Retina (tissue), 1 donor: ENCODE results near the gene AVP.
"Not testable (repeated sequence)": the region's sequence is repeated elsewhere in the genome, so short reads cannot be mapped to it uniquely, and the experiment has no call there.

Source experiments
- DNase-seq: peaks from one replicate; pipeline ENCODE4 v3.0.0-alpha.2; 2016

The AVP gene

GRCh38 chr20:3082955-3083952 is 1.3 kb downstream of the AVP start:
- DNase-seq = no peak

- DNase-seq = peak; percentile 41
Measured at GRCh38 chr20:3082306-3082951, 2.1 kb downstream of the AVP start.

- no peak for DNase-seq
Measured at GRCh38 chr20:3081641-3082040, 2.9 kb downstream of the AVP start.

- DNase-seq = no peak
Measured at GRCh38 chr20:3080939-3081388, 3.6 kb downstream of the AVP start.

- no peak for DNase-seq
Measured at GRCh38 chr20:3077618-3078134, 6.8 kb downstream of the AVP start.

GRCh38 chr20:3075315-3075714 is 9.2 kb downstream of the AVP start:
- DNase-seq = not testable (repeated sequence)

GRCh38 chr20:3074812-3075211 is 9.7 kb downstream of the AVP start:
- no peak for DNase-seq

- DNase-seq = not testable (repeated sequence)
Measured at GRCh38 chr20:3073251-3073643, 11.3 kb downstream of the AVP start.

- DNase-seq = peak; percentile 39
Measured at GRCh38 chr20:3072530-3073250, 11.8 kb downstream of the AVP start.

- DNase-seq = peak; percentile 57
Measured at GRCh38 chr20:3071610-3072529, 12.7 kb downstream of the AVP start, which contains the start of gene OXT. Gene OXT (plus strand): TSS chr20:3071620. CDS start chr20:3071656, 36 bp downstream.

GRCh38 chr20:3071266-3071609 is 13.3 kb downstream of the AVP start:
- DNase-seq = no peak

GRCh38 chr20:3070725-3071124 is 13.8 kb downstream of the AVP start:
- no peak for DNase-seq

GRCh38 chr20:3068986-3069900 is 15.3 kb downstream of the AVP start:
- no peak for DNase-seq

- DNase-seq = no peak
Measured at GRCh38 chr20:3068075-3068474, 16.4 kb downstream of the AVP start.

- no peak for DNase-seq
Measured at GRCh38 chr20:3067139-3068014, 17.1 kb downstream of the AVP start.

GRCh38 chr20:3064119-3064518 is 20.4 kb downstream of the AVP start:
- DNase-seq = not testable (repeated sequence)

GRCh38 chr20:3059489-3059888 is 25.0 kb downstream of the AVP start:
- DNase-seq = no peak

- DNase-seq = no peak
Measured at GRCh38 chr20:3051385-3052019, 33.0 kb downstream of the AVP start.
